Right lobe of liver (tissue), 6 donors: ENCODE measurements around the gene KLF11. TPM values are rescaled to one million over a fixed set of nuclear protein-coding genes. Genes with fewer than 3 reads are reported as not detected.

Experiments used
- ATAC-seq, 4 donors: fragments of 200-7000 bp; cut with Tn5 transposase; one replicate each; pipeline ENCODE4 v1.9.1; 2020; ENCODE audit warnings: mild to moderate bottlenecking in 4 of 4, moderate library complexity in 4 of 4
- DNase-seq, 3 donors: peaks; one replicate each; pipeline ENCODE4 v3.0.0-alpha.2; 2020
- H3K27ac ChIP-seq, 3 donors: fragments of 200-600 bp; one replicate each; pipeline ENCODE4 v1.8.0; 2022
- H3K27me3 ChIP-seq, 2 donors: fragments of 200-600 bp; one replicate each; pipeline ENCODE4 v1.8.0; 2022
- H3K36me3 ChIP-seq, 4 donors: fragments of 200-600 bp; sonication (generic) in 1 of 4; one replicate each; pipeline versions ENCODE4 v1.5.1 to v1.8.0; 2017 to 2022; ENCODE audit warnings: control low read depth in 1 of 4
- H3K4me1 ChIP-seq, 4 donors: fragments of 200-600 bp; sonication (generic) in 1 of 4; one replicate each; pipeline versions ENCODE4 v1.5.1 to v1.8.0; 2017 to 2022; ENCODE audit warnings: control low read depth in 1 of 4
- H3K4me3 ChIP-seq, 3 donors: fragments of 200-600 bp; one replicate each; pipeline ENCODE4 v1.8.0; 2022
- H3K9me3 ChIP-seq, 4 donors: fragments of 200-600 bp; sonication (generic) in 1 of 4; one replicate each; pipeline versions ENCODE4 v1.5.1 to v1.8.0; 2017 to 2022; ENCODE audit warnings: control low read depth in 1 of 4
- CTCF ChIP-seq, 4 donors: fragments of 200-600 bp in 3 of 4; fragments of 450-650 bp in 1 of 4; IDR thresholded peaks; one replicate each; pipeline versions ENCODE4 v1.5.1 to v1.8.0; 2016 to 2022; ENCODE audit warnings: antibody characterized with exemption in 4 of 4, mild to moderate bottlenecking in 2 of 4
- POLR2A ChIP-seq: fragments of 450-650 bp; IDR thresholded peaks from one replicate; pipeline ENCODE4 v1.6.1; 2017; ENCODE audit warnings: antibody characterized with exemption, mild to moderate bottlenecking
- WGBS: methylation state at CpG from one replicate; pipeline ENCODE4 v1.1.6; 2018; ENCODE audit warnings: low coverage, low lambda C conversion rate; ENCODE audit not compliant: insufficient coverage; ENCODE audit errors: missing lambda C conversion rate; 5-methylcytosine and 5-hydroxymethylcytosine counted together
- intact Hi-C, 2 donors: fragments of 100-400 bp; cut with DNase I; formaldehyde crosslinking; loops; one replicate each; pipeline versions ENCODE4 v1.11.2 to v1.14.1; 2022
- total RNA-seq, 6 experiments: library from RNA; depleted of rRNA in 2 of 6; stranded (reverse); fragments of >200 nt in 2 of 6; fragmentation: NEBNext Ultra II Directional in 3 of 6; extraction: Animal tissue kit (Norgen Biotek cat#: 25700) in 3 of 6; gene quantifications; one replicate each; pipeline versions ENCODE4 v1.1.0 to v1.2.4, GENCODE V29; 2016 to 2023
- donor health status: DM: no; HTN: yes; CAD: no.
- donor health status: DM: no; HTN: no; CAD: no.
- donor health status: DM: no; HTN: no; CAD: no.
- donor health status: DM: no; HTN: yes; CAD: no.
- donor health status: DM: no; HTN: yes; CAD: no.

KLF11 gene
- total RNA-seq, 6 experiments from 2014 or later: 10.9 to 40.1 (median 27.8) TPM

GRCh38 chr2:10054976-10055375 is 11.6 kb downstream of the KLF11 start:
- no peak for TF ChIP-seq POLR2A
- TF ChIP-seq CTCF (IDR thresholded peaks at IDR 0.05): no peak
- no peaks in the 10 kb centered on the region for H3K9me3 ChIP-seq
- no peak overlapping the region for H3K4me3 ChIP-seq
- peaks cover 0 to under 1% (median 0%) of the 10 kb centered on the region in 4 donors for H3K4me1 ChIP-seq
- DNase-seq (peak in 1 of 3 donors; percentile 25), ATAC-seq (no peak)
- H3K36me3 ChIP-seq: peaks cover 0 to 40% (median 28%) of the 10 kb centered on the region in 4 donors
- WGBS: 96% methylated on average over 4 of the region's 7 CpGs
- H3K27me3 ChIP-seq: no peaks in the 10 kb centered on the region
- intact Hi-C loops: loop anchor here (5.0 to 10.0 kb wide), 2 partner anchors 250 to 382 kb away; no protein-coding TSS in a partner anchor
- no peak overlapping the region for H3K27ac ChIP-seq

- H3K4me3 ChIP-seq: no peak overlapping the region
- TF ChIP-seq POLR2A (no peak), CTCF (IDR thresholded peaks at IDR 0.05) (no peak)
- no peaks in the 10 kb centered on the region for H3K27me3 ChIP-seq
- ATAC-seq (no peak), DNase-seq (peak in 2 of 3 donors; percentile 19 to 20)
- intact Hi-C loops: loop anchor here (10.0 kb wide), 1 partner anchor 252 kb away; no protein-coding TSS in a partner anchor
- WGBS: 68% methylated on average over 8 of the region's 11 CpGs
- H3K4me1 ChIP-seq: no peaks in the 10 kb centered on the region
- H3K9me3 ChIP-seq: no peaks in the 10 kb centered on the region
- peaks cover 0 to 35% (median 24%) of the 10 kb centered on the region in 4 donors for H3K36me3 ChIP-seq
- no peak overlapping the region for H3K27ac ChIP-seq
Observed at GRCh38 chr2:10056439-10056838, 13.1 kb downstream of the KLF11 start.

- intact Hi-C loops: loop anchor here (10.0 kb wide), 1 partner anchor 253 kb away; no protein-coding TSS in a partner anchor
- H3K9me3 ChIP-seq: no peaks in the 10 kb centered on the region
- 23% methylated on average over 12 of the region's 28 CpGs for WGBS
- no peak overlapping the region for H3K4me3 ChIP-seq
- H3K27ac ChIP-seq: no peak overlapping the region
- ATAC-seq: peak; percentile 28 to 45 (median 35)
- no peaks in the 10 kb centered on the region for H3K27me3 ChIP-seq
- peak in 2 of 3 donors; percentile 23 to 50 for DNase-seq
- H3K4me1 ChIP-seq: no peaks in the 10 kb centered on the region
- TF ChIP-seq CTCF (IDR thresholded peaks at IDR 0.05) (no peak), POLR2A (no peak)
- H3K36me3 ChIP-seq: peaks cover 0 to 28% (median 18%) of the 10 kb centered on the region in 4 donors
Observed at GRCh38 chr2:10057231-10058107, 14.1 kb downstream of the KLF11 start.

- ATAC-seq: no peak
- Histone ChIP-seq H3K36me3 (peaks cover 0 to 20% (median 9%) of the 10 kb centered on the region in 4 donors), H3K27me3 (no peaks in the 10 kb centered on the region), H3K4me3 (no peak overlapping the region), H3K9me3 (no peaks in the 10 kb centered on the region), H3K4me1 (no peaks in the 10 kb centered on the region), H3K27ac (no peak overlapping the region)
- WGBS: 80% methylated on average over 1 of the region's 39 CpGs
- DNase-seq: peak in 2 of 3 donors; percentile 16 to 46
- TF ChIP-seq POLR2A (no peak), CTCF (IDR thresholded peaks at IDR 0.05) (peak in 1 of 4 donors; percentile 4)
- intact Hi-C loops: loop anchor here (10.0 kb wide), 1 partner anchor 254 kb away; no protein-coding TSS in a partner anchor
Observed at GRCh38 chr2:10058251-10059015, 15.1 kb downstream of the KLF11 start.
